HEK293T (cell line): ENCODE results near the gene STRADA.

Source experiments
- ARNT ChIP-seq: fragments of 450-650 bp; IDR thresholded peaks from 2 replicates; pipeline ENCODE4 v1.6.1; 2017; ENCODE audit warnings: mild to moderate bottlenecking
- BHLHE40 ChIP-seq: fragments of 450-650 bp; IDR thresholded peaks from 2 replicates; pipeline ENCODE4 v1.6.1; 2016; ENCODE audit warnings: mild to moderate bottlenecking, moderate library complexity, borderline replicate concordance
- ELF4 ChIP-seq: fragments of 450-650 bp; IDR thresholded peaks from 2 replicates; pipeline ENCODE4 v1.6.1; 2017; ENCODE audit warnings: antibody characterized with exemption
- FOXA1 ChIP-seq: fragments of 450-650 bp; IDR thresholded peaks from 2 replicates; pipeline ENCODE4 v1.6.1; 2016; ENCODE audit warnings: mild to moderate bottlenecking
- FOXM1 ChIP-seq: fragments of 450-650 bp; IDR thresholded peaks from 2 replicates; pipeline ENCODE4 v1.6.1; 2017; ENCODE audit warnings: mild to moderate bottlenecking, borderline replicate concordance
- HDGF ChIP-seq: fragments of 450-650 bp; IDR thresholded peaks from 2 replicates; pipeline ENCODE4 v1.6.1; 2017; ENCODE audit warnings: antibody characterized with exemption, borderline replicate concordance
- L3MBTL2 ChIP-seq: fragments of 450-650 bp; conservative IDR thresholded peaks from 2 replicates; pipeline ENCODE4 v1.6.1; 2016; ENCODE audit warnings: mild to moderate bottlenecking
- LEF1 ChIP-seq: fragments of 450-650 bp; IDR thresholded peaks from 2 replicates; pipeline ENCODE4 v1.6.1; 2017; ENCODE audit warnings: mild to moderate bottlenecking, borderline replicate concordance
- NFRKB ChIP-seq: fragments of 450-650 bp; IDR thresholded peaks from 2 replicates; pipeline ENCODE4 v1.6.1; 2016; ENCODE audit warnings: mild to moderate bottlenecking, moderate library complexity
- PKNOX1 ChIP-seq: fragments of 450-650 bp; IDR thresholded peaks from 2 replicates; pipeline ENCODE4 v1.6.1; 2016
- SP1 ChIP-seq: fragments of 450-650 bp; IDR thresholded peaks from 2 replicates; pipeline ENCODE4 v1.6.1; 2017
- SUZ12 ChIP-seq: fragments of 450-650 bp; IDR thresholded peaks from 2 replicates; pipeline ENCODE4 v1.6.1; 2016; ENCODE audit warnings: mild to moderate bottlenecking
- TARDBP ChIP-seq: fragments of 450-650 bp; IDR thresholded peaks from 2 replicates; pipeline ENCODE4 v1.6.1; 2016
- ZNF384 ChIP-seq: fragments of 450-650 bp; IDR thresholded peaks from 2 replicates; pipeline ENCODE4 v1.6.1; 2016

- no peak for TF ChIP-seq SP1
- TF ChIP-seq ZNF384 = no peak
- no peak for TF ChIP-seq SUZ12
- TF ChIP-seq NFRKB = no peak
- TF ChIP-seq LEF1 = no peak
- TF ChIP-seq BHLHE40 = no peak
- no peak for TF ChIP-seq HDGF
- no peak for TF ChIP-seq PKNOX1
- TF ChIP-seq TARDBP = no peak
- no peak for TF ChIP-seq FOXA1
- TF ChIP-seq L3MBTL2 = no peak
- TF ChIP-seq ELF4 = no peak
- no peak for TF ChIP-seq FOXM1
- no peak for TF ChIP-seq ARNT
Observed at GRCh38 chr17:63675607-63676546, 65.7 kb downstream of the STRADA start.
